ENCODE results near the gene ESRRA. TPM values are rescaled to one million over a fixed set of nuclear protein-coding genes. Genes with fewer than 3 reads are reported as not detected.
A peak's percentile ranks its signal among the peaks of the same experiment; 100 is the strongest.
"Not testable (repeated sequence)": the region's sequence is repeated elsewhere in the genome, so short reads cannot be mapped to it uniquely, and the experiment has no call there.

Gene ESRRA
- total RNA-seq, 1 experiment from 2014 or later, result 63.4 TPM

- no TSS peak for BruUV-seq (replicated peaks)
- Mint-ChIP-seq H3K4me1 (ENCODE audit: insufficient read depth, unreplicated experiment) (peaks cover 40% of the 10 kb centered on the region), H3K27me3 (ENCODE audit: insufficient read depth, unreplicated experiment) (no peaks in the 10 kb centered on the region), H3K9me3 (ENCODE audit: unreplicated experiment) (no peaks in the 10 kb centered on the region), H3K27ac (ENCODE audit: low read depth, unreplicated experiment) (no peak overlapping the region), H3K4me3 (ENCODE audit: unreplicated experiment) (no peak overlapping the region), H3K36me3 (ENCODE audit: insufficient read depth, unreplicated experiment) (peaks cover 30% of the 10 kb centered on the region)
- POLR2A ChIA-PET, result interaction anchor here (0.6 to 5.3 kb wide), 6 partner anchors 10 to 83 kb away, joined by 3 to 89 read pairs (median 6); partner anchors contain the start of gene ESRRA
- DNase-seq (ENCODE audit: unreplicated experiment), result no peak
- CTCF ChIA-PET, result interaction anchor here (1.1 to 4.5 kb wide), 3 partner anchors 9 to 73 kb away, joined by 3 to 33 read pairs (median 32); no protein-coding TSS in a partner anchor
- TF ChIP-seq CTCF (IDR thresholded peaks at IDR 0.05; ENCODE audit: unreplicated experiment), result no peak
- intact Hi-C loops (cut with micrococcal nuclease), result no loop called here
Measured at GRCh38 chr11:64322925-64323260, 17.6 kb downstream of the ESRRA start.

GRCh38 chr11:64323373-64323772, 18.0 kb downstream of the ESRRA start:
- no TSS peak for BruUV-seq (replicated peaks)
- TF ChIP-seq CTCF (IDR thresholded peaks at IDR 0.05; ENCODE audit: unreplicated experiment), result no peak
- intact Hi-C loops (cut with micrococcal nuclease), result no loop called here
- no peak overlapping the region for H3K4me3 Mint-ChIP-seq (ENCODE audit: unreplicated experiment)
- CTCF ChIA-PET, result interaction anchor here (0.9 to 4.5 kb wide), 4 partner anchors 8 to 37 kb away, joined by 3 to 33 read pairs (median 18); no protein-coding TSS in a partner anchor
- H3K27ac Mint-ChIP-seq (ENCODE audit: low read depth, unreplicated experiment), result peak overlapping the region; percentile 94
- POLR2A ChIA-PET, result interaction anchor here (0.9 to 5.3 kb wide), 6 partner anchors 10 to 54 kb away, joined by 5 to 89 read pairs (median 8); partner anchors contain the start of gene ESRRA
- H3K4me1 Mint-ChIP-seq (ENCODE audit: insufficient read depth, unreplicated experiment), result peaks cover 40% of the 10 kb centered on the region
- no peaks in the 10 kb centered on the region for H3K9me3 Mint-ChIP-seq (ENCODE audit: unreplicated experiment)
- no peak for DNase-seq (ENCODE audit: unreplicated experiment)
- H3K36me3 Mint-ChIP-seq (ENCODE audit: insufficient read depth, unreplicated experiment), result peaks cover 27% of the 10 kb centered on the region
- no peaks in the 10 kb centered on the region for H3K27me3 Mint-ChIP-seq (ENCODE audit: insufficient read depth, unreplicated experiment)

GRCh38 chr11:64323984-64324383, 18.7 kb downstream of the ESRRA start:
- H3K9me3 Mint-ChIP-seq (ENCODE audit: unreplicated experiment); DNase-seq (ENCODE audit: unreplicated experiment); intact Hi-C loops (cut with micrococcal nuclease); H3K27me3 Mint-ChIP-seq (ENCODE audit: insufficient read depth, unreplicated experiment); BruUV-seq (replicated peaks); H3K4me3 Mint-ChIP-seq (ENCODE audit: unreplicated experiment): not testable (repeated sequence)
- ChIA-PET POLR2A (interaction anchor here (0.7 to 5.3 kb wide), 10 partner anchors 9 to 531 kb away, joined by 3 to 89 read pairs (median 6); partner anchors contain the start of gene ESRRA), CTCF (interaction anchor here (0.6 to 4.5 kb wide), 6 partner anchors 8 to 339 kb away, joined by 3 to 33 read pairs (median 6); no protein-coding TSS in a partner anchor)
- H3K4me1 Mint-ChIP-seq (ENCODE audit: insufficient read depth, unreplicated experiment), result peaks cover 37% of the 10 kb centered on the region
- peak overlapping the region; percentile 94 for H3K27ac Mint-ChIP-seq (ENCODE audit: low read depth, unreplicated experiment)
- H3K36me3 Mint-ChIP-seq (ENCODE audit: insufficient read depth, unreplicated experiment), result peaks cover 24% of the 10 kb centered on the region

- TF ChIP-seq CTCF (IDR thresholded peaks at IDR 0.05; ENCODE audit: unreplicated experiment), result no peak
- peak overlapping the region; percentile 94 for H3K27ac Mint-ChIP-seq (ENCODE audit: low read depth, unreplicated experiment)
- DNase-seq (ENCODE audit: unreplicated experiment), result peak; percentile 90
- peak overlapping the region; percentile 7 for H3K4me3 Mint-ChIP-seq (ENCODE audit: unreplicated experiment)
- intact Hi-C loops (cut with micrococcal nuclease), result no loop called here
- POLR2A ChIA-PET, result interaction anchor here (0.7 to 5.3 kb wide), 11 partner anchors 8 to 530 kb away, joined by 3 to 89 read pairs (median 7); partner anchors contain the start of genes ESRRA and RPS6KA4
- no TSS peak for BruUV-seq (replicated peaks)
- H3K4me1 Mint-ChIP-seq (ENCODE audit: insufficient read depth, unreplicated experiment), result peaks cover 28% of the 10 kb centered on the region
- no peaks in the 10 kb centered on the region for H3K9me3 Mint-ChIP-seq (ENCODE audit: unreplicated experiment)
- no peaks in the 10 kb centered on the region for H3K27me3 Mint-ChIP-seq (ENCODE audit: insufficient read depth, unreplicated experiment)
- CTCF ChIA-PET, result interaction anchor here (0.9 to 4.5 kb wide), 6 partner anchors 8 to 32 kb away, joined by 3 to 32 read pairs (median 4); no protein-coding TSS in a partner anchor
- H3K36me3 Mint-ChIP-seq (ENCODE audit: insufficient read depth, unreplicated experiment), result peaks cover 24% of the 10 kb centered on the region
Measured at GRCh38 chr11:64324692-64325469, 19.6 kb downstream of the ESRRA start.
